Left cardiac atrium (tissue), 4 donors: ENCODE data around the gene ZBTB32. TPM values are rescaled to one million over a fixed set of nuclear protein-coding genes. Genes with fewer than 3 reads are reported as not detected.
A peak's percentile ranks its signal among the peaks of the same experiment; 100 is the strongest.

ENCODE experiments used
- ATAC-seq, 2 donors: fragments of 200-7000 bp; cut with Tn5 transposase; one replicate each; pipeline ENCODE4 v1.9.1; 2020; ENCODE audit warnings: mild to moderate bottlenecking in 2 of 2, moderate library complexity in 2 of 2
- DNase-seq: peaks from one replicate; pipeline ENCODE4 v3.0.0-alpha.2; 2020
- intact Hi-C, 2 donors: fragments of 100-400 bp; cut with DNase I; formaldehyde crosslinking; loops; one replicate each; pipeline versions ENCODE4 v1.14.1 to v1.15.1; 2022 to 2023
- total RNA-seq, 2 donors: library from RNA; stranded (reverse); fragmentation: NEBNext Ultra II Directional; extraction: Animal tissue kit (Norgen Biotek cat#: 25700); gene quantifications; one replicate each; pipeline ENCODE4 v1.2.1, GENCODE V29; 2021
- donor health status: DM: no; HTN: yes; CAD: no.
- donor health status: DM: no; HTN: yes; CAD: no; lungs with severe emphysema.
- donor health status: DM: yes; HTN: yes; CAD: no.
- donor health status: Dilated cardiomyopathy.

ZBTB32 gene
- total RNA-seq, 2 donors from 2014 or later = not detected

DNA sequence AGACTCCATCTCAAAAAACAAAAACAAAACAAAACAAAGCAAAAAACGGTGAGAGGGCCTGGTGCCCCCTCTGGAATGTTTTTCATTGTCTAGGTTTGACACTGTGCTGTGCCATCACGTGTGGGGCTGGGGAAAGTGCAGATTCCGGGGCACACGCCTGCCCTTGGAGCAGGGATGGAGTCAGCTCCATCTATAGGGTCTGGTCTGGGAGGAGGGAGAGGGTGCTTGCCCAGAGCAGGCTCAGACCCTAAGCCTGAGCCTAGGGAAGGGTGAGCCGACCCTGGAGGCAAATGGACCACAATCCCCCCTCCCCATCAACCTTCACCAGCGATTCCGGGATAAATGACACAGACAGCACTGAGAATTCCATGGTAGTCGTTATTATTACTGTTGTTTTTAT lies 10.9 kb upstream of the ZBTB32 start:
- no peak for DNase-seq
- intact Hi-C loops = loop anchor here in 1 of 2 donors (2.0 to 5.0 kb wide), 2 partner anchors 23 to 124 kb away; no protein-coding TSS in a partner anchor
- peak in 1 of 2 donors; percentile 17 for ATAC-seq

- intact Hi-C loops = loop anchor here in 1 of 2 donors (2.0 to 5.0 kb wide), 3 partner anchors 23 to 239 kb away; no protein-coding TSS in a partner anchor
- ATAC-seq (peak; percentile 98 to 100), DNase-seq (peak; percentile 88)
These were observed 10.3 kb upstream of the ZBTB32 start for GRCh38 chr19:35693835-35694599.

DNA sequence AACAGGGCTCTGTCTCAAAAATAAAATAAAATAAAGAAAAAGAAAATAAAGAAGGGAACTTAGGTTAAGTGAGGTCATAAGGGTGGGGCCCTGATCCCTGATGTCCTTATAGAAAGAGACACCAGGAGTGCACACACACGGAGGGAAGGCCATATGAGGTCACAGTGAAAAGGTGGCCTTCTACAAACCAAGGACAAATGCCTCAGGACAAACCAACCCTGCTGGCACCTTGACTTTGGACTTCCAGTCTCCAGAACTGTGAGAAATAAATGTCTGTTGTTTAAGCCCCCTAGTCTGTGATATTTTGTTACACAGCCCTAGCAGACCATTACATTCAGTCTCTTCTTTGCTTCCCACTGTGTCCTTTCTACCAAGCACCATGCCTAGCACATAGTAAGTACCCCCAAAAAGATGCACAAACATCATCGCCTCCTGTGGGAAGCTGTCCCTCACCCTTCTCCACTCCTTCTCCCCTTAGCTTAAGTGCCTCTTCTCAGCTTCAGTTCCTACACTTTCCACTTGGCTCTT lies 8.4 kb upstream of the ZBTB32 start:
- DNase-seq (no peak), ATAC-seq (no peak)
- intact Hi-C loops = loop anchor here in 1 of 2 donors (2.0 kb wide), 1 partner anchor 237 kb away; no protein-coding TSS in a partner anchor

DNA sequence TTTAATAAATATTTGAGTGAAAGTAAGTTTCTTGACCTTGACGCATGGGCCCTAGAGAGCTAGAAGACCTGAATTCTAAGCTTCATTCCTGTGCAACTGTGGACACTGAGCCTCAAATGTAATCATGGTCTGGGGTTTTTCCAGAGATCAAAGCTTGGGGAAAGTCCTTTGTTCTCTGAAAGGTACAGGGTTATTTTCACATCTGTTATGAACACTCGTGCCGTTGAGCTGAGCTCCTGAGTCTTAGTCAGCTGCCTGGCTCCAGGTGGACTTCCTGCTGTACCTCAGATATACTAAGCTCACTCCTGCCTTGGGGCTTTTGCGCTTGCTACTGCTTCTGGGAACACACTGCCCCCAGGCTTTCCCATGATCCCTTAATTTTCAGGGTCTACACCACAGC lies 7.5 kb upstream of the ZBTB32 start:
- no peak for DNase-seq
- intact Hi-C loops = no loop called here
- ATAC-seq = no peak

DNA sequence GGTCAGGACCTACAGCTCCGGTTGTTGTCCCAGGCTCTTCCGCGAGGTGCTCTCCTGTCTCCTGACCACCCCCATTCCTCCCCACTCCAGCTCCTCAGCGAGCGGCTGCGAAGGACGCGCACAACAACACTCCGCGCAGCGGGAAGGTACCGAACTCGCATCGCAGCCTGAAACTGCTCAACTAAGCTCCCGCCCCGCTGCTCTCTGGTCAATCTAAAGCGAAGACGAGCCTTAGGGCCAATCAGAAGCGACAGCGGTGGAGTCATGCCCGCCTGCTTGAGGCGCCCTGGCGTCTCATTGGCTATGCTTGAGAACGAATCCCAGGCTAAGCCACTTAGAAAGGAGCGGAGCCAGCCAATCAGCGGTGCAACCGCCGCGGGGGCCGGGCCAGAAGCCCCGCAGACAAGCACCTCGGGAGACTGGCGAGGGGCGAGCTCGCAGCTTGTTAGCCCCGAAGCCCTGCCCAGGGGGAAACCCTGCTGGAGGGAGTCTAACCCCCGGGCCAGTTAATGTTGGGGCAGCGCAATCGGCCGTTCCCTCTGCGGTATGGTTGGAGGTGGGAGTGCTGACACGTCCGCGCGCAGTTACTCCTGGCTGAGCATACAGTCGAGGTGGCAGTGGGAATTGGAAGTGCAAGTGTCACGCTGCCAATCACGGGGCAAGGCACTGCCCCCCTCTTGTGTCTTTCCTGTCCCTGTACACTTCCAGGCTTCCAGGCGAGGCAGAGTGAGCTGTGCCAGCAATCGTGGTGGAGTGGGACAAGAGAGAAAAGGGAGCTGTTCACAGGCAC lies 1.9 kb upstream of the ZBTB32 start:
- intact Hi-C loops = no loop called here

DNA sequence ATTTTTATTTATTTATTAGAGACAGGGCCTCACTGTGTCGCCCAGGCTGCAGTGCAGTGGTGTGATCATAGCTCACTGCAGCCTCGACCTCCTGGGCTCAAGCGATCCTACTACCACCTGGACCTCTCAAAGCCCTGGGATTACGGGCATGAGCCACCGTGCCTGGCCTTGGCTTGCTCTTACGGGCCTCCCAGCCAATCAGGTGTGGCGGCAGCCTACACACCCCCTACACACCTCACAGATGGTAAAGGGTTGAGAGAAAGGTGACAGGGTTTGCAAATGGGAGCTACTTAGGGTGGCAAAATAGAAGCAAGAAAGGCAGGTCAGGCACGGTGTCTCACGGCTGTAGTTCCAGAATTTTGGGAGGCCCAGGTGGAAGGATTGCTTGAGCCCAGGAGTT lies 1.0 kb upstream of the ZBTB32 start:
- intact Hi-C loops = no loop called here
- ATAC-seq = no peak
- no peak for DNase-seq

More for the DNA sequence above, 1.9 kb upstream of the ZBTB32 start:
- DNase-seq (peak; percentile 97), ATAC-seq (peak; percentile 100)

GRCh38 chr19:35708391-35708790 lies 4.0 kb downstream of the ZBTB32 start:
- intact Hi-C loops = no loop called here
- DNase-seq (no peak), ATAC-seq (no peak)

DNA sequence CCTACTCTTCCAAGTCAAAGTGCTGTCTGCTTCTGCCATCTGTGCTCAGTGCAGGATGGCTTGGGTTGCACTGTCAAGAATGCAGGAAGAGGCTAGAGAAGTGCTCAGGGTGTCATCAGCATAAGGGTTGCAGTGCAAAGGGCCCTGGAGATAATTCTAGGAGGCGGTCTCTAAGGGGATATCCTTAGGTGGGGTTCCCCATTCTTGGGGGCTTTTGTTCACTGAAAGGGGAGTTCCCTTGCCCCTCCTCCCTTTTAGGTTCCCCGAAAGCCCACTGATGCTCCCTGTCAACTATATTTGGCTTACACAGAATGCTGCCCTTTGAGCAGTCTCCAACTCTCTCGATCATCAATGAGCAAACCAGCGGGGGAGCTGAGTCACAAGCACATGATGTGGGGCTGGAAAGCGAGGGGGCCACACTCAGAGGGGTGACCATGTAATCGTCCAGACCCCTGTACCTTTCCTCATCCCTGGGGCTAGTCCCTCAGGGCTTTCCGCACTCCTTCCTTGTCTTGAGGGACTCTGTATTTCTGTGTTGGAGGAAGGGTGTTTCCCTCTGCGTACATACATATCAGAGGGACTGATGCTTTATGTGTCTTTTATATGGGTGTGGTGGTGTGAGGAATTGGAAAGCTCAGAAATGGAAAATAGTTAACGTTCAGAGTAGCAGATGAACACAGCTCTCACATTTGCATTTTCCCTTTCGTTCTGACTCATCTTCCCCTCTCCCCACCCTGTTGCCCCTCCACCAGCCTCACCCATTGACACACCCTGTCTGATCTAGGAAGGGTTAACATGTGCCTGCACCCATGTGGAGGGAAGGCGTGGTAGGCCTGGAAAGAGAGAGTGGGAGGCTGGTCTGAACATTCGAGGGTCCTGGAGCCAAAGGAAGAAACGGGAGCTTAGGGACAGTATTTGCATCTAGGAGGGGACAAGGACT lies 6.7 kb downstream of the ZBTB32 start:
- no peak for DNase-seq
- intact Hi-C loops = loop anchor here in 1 of 2 donors (5.0 to 10.0 kb wide), 2 partner anchors 159 to 224 kb away; partner anchors contain the start of gene LRFN3
- no peak for ATAC-seq

- DNase-seq (no peak), ATAC-seq (no peak)
- intact Hi-C loops = loop anchor here in 1 of 2 donors (5.0 to 10.0 kb wide), 2 partner anchors 161 to 222 kb away; partner anchors contain the start of gene LRFN3
These were observed 8.5 kb downstream of the ZBTB32 start for GRCh38 chr19:35712567-35713505.

- DNase-seq = no peak
- intact Hi-C loops = loop anchor here in 1 of 2 donors (5.0 to 10.0 kb wide), 2 partner anchors 161 to 221 kb away; partner anchors contain the start of gene LRFN3
- ATAC-seq = no peak
These were observed 9.1 kb downstream of the ZBTB32 start for GRCh38 chr19:35713506-35713850.

- no peak for DNase-seq
- intact Hi-C loops = loop anchor here in 1 of 2 donors (5.0 to 10.0 kb wide), 2 partner anchors 162 to 221 kb away; partner anchors contain the start of gene LRFN3
These were observed 9.6 kb downstream of the ZBTB32 start for GRCh38 chr19:35713904-35714495.

GRCh38 chr19:35714601-35715354 lies 10.4 kb downstream of the ZBTB32 start:
- intact Hi-C loops = loop anchor here (5.0 to 10.0 kb wide), 3 partner anchors 162 to 220 kb away; partner anchors contain the start of genes LRFN3 (in 1 of the 2) and TMEM147 (in 1 of the 2)
- DNase-seq (no peak), ATAC-seq (no peak)

More at GRCh38 chr19:35713904-35714495, 9.6 kb downstream of the ZBTB32 start:
- no peak for ATAC-seq

DNA sequence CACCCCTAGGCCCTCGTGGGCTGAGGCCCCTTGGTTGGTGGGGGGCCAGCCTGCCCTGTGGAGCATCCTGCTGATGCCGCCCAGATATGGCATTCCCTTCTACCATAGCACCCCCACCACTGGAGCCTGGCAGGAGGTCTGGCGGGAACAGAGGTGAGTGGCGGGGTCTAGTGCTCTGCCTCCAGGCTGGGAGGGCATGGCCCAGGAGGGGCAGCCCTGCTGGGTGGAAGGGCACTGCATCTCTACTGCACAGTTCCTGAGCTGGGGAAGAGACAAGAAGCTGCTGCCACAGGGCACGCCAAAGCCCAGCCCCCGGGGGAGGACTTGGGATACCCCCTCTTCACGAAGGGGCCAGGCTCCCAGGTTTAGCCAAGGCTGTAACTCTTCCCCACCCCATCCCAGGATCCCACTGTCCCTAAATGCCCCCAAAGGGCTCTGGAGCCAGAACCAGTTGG lies 11.0 kb downstream of the ZBTB32 start:
- no peak for ATAC-seq
- no peak for DNase-seq
- intact Hi-C loops = loop anchor here (5.0 to 10.0 kb wide), 2 partner anchors 168 to 219 kb away; partner anchors contain the start of genes LRFN3 (in 1 of the 2) and TMEM147 (in 1 of the 2)

- peak; percentile 42 to 56 for ATAC-seq
- intact Hi-C loops = loop anchor here (2.0 to 10.0 kb wide), 3 partner anchors 23 to 219 kb away; partner anchors contain the start of genes LRFN3 (in 1 of the 2) and TMEM147 (in 1 of the 2)
These were observed 11.8 kb downstream of the ZBTB32 start for GRCh38 chr19:35715981-35716800.

More at GRCh38 chr19:35715981-35716800, 11.8 kb downstream of the ZBTB32 start:
- peak; percentile 73 for DNase-seq
